NCI-H82 (cell line): Measurements from ENCODE around the gene NSMCE4A.
"Not testable (repeated sequence)": the region's sequence is repeated elsewhere in the genome, so short reads cannot be mapped to it uniquely, and the experiment has no call there.

ENCODE experiments used
- DNase-seq: peaks from one replicate; lab custom pipeline; 2025; lab: John Stamatoyannopoulos, UW

Gene NSMCE4A, protein sequence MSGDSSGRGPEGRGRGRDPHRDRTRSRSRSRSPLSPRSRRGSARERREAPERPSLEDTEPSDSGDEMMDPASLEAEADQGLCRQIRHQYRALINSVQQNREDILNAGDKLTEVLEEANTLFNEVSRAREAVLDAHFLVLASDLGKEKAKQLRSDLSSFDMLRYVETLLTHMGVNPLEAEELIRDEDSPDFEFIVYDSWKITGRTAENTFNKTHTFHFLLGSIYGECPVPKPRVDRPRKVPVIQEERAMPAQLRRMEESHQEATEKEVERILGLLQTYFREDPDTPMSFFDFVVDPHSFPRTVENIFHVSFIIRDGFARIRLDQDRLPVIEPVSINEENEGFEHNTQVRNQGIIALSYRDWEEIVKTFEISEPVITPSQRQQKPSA

DNA sequence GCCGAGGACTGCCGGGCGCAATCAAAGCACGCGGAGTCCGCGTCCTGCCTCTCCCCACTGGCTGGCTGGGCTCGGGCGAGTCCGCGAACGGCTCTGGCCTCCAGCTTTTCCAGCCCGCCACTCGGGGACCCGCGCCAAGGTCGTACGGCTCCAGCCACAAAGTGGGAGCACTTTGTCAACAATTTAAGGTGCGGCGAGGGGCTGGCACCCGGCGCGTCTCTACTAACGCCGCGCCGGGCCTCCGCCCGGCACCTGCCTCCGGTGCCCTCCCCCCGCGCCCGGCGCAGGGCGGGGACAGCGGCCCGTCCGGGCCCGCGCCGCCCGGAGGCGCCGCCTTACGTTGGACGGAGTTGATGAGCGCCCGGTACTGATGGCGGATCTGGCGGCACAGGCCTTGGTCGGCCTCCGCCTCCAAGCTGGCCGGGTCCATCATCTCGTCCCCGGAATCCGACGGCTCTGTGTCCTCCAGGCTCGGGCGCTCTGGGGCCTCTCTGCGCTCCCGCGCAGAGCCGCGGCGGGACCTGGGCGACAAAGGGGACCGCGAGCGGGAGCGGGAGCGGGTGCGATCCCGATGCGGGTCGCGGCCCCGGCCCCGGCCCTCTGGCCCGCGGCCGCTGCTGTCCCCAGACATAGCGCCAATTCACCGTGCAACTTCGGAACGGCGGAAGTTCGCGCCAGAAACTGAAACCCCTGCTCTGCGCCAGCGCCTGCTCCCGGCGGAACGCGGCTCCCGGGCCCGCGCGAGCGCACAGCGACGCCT is at the start of gene NSMCE4A:
Gene NSMCE4A (minus strand): TSS at position 683 of the 760 bp plus-strand sequence. CDS start 52 bp downstream, at position 631.
- peak; percentile 77 for DNase-seq

DNA sequence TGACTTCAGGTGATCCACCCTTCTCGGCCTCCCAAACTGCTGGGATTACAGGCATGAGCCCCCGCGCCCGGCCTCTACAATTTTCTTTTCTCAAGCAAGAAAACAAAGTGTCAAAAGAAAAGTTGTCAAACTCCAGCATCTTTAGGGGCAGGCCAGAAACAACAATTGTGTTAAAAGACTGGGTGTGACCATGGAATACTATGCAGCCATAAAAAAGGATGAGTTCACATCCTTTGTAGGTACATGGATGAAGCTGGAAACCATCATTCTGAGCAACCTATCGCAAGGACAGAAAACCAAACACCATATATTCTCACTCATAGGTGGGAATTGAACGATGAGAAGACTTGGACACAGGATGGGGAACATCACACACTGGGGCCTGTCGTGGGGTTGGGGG is 48.2 kb upstream of the NSMCE4A start:
- DNase-seq: not testable (repeated sequence)

DNA sequence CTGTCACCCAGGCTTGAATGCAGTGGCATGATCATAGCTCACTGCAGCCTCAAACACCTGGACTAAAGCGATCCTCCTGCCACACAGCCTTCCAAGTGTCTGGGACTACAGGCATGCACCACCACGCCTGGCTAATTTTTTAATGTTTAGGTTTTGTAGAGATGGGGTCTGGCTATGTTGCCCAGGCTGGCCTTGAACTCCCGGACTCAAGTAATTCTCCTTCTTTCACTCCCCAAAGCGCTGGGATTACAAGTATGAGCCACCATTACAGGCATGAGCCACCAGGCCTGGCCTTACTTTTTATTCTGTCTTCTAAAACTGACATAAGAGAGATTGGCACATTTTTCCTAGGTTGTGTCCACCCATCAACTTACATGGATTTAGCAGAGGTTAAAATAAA is 47.3 kb upstream of the NSMCE4A start:
- no peak for DNase-seq

DNA sequence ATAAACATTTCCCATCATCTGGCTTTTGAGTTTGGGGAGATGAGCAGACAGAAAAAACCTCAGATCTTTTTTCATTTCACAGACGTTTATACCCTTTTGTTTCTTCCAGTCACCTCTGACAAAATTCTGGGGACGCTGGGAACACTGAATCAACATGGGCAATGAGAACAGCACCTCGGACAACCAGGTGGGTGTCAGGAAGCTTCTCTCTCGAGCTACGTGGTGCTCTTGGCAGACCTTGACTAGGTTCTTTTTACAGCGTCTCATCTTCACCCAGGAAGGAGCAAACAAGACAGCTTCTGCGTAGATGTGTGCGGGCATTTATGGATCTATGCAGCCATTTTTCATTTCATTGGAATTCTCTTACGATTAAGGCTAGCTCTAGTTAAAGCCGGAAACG is 46.8 kb upstream of the NSMCE4A start:
- DNase-seq: no peak

DNA sequence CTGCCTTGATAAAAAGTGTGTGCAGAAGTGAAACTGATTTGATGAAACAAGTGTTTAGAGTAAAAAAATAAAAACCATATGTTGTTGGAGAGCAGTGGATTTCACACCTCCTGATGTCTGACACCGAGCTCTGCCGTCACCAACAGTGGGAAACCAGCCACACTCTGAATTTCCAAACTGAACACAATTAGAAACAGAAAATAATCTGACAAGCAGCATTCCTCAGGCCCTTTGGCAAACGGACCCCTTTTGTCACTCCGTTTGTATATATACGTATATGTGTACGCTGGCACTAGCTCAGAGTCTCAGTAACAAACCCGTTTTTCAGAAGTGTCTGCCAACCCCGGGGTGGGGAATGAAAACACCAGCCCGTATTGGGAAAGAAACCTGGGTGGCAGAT is 46.4 kb upstream of the NSMCE4A start:
- no peak for DNase-seq

DNA sequence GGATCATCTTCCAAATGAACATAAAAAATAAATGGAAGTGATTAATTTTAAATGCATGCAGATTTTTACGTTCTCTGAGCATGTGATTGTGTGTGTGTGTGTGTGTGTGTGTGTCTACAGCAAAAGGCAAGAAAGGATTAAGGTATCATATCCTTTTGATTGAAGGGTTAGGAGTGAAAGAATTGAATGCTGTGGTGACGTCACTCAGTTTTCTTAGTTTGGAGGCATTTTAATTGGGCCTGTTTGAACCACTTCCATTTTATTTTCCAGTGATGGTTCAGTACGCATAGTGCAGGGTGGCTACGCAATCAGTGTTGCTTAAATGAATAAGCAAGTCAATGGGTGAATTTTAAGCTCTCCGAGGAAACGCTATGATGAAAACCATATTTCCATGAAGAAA is 45.2 kb upstream of the NSMCE4A start:
- DNase-seq: no peak

DNA sequence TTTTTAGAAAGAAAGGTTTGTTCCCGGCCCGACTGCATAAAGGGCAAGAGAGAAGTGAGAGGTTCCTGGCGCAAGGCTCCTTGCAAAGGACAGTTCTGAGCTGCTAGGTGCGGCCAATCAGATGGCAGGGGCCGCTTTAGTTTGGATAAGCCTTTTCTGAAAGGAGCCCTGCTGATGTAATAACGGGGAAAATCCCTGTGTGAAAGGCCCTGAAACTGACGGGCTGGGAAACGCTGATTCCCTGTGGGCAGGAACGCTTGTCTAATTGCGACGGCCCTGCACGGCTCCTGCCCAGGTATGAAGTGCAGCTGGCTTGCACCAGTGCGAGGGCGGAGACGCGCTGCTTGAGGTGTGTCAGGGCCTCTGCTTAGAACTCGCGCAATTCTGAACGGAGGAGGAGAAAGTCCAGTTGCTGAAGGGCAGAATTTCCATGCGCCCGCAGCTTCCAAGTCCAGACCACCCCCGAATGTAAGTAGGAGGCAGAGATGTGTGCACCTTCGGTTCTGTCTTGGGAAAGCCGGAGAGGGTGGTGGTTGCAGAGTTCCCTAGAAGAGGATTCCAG is 44.5 kb upstream of the NSMCE4A start:
- peak; percentile 15 for DNase-seq

DNA sequence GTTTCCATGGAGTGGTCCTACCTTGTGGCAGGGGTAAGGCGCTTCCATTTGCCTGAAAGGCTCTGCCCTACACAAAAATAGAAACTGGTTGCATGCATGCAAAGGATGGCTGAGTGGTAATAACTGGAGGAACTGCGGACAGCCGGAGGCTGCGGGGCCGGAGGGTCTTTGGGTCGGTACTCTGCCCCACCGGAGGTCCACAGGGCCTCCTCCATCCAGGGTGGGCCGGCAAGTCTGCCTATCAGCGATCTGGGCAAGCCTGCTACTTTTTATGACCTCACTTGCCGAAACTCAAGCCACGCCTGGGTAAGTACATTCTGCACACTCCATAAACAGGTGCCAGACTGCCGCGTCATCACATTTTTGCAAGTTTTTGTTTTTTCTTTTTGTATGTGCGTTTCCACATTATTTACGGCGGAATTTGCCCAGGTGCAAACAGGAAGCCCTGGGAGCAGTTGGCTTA is 44.0 kb upstream of the NSMCE4A start:
- no peak for DNase-seq

DNA sequence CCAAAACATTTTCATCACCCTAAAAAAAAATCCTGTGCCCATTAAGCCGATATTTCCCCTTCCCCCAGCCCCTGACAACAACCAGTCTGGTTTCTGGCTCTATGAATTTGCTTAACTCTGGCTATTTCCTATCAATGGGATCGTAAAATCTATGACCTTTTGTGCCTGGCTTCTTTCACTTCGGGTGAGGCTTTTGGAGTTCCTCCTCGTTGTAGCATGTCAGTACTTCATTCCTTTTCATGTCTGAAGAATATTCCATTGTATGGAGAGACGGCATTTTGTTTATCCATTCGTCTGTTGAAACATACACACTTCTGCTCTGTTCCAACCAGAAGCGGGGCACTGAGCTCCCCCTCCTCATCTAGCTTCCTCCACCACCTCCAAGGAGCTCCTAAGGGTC is 43.5 kb upstream of the NSMCE4A start:
- DNase-seq: no peak

DNA sequence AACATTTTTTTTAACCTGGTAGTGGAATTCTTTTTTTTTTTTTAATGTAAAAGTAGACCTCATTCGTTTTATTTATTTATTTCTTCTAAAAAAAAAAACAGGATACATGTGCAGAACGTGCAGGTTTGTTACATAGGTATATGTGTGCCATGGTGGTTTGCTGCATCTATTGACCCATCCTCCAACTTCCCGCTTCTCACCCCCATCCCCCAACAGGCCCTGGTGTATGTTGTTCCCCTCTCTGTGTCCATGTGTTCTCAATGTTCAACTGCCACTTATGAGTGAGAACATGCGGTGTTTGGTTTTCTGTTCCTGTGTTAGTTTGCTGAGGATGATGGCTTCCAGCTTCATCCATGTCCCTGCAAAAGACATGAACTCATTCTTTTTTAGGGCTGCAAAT is 42.9 kb upstream of the NSMCE4A start:
- DNase-seq: not testable (repeated sequence)

DNA sequence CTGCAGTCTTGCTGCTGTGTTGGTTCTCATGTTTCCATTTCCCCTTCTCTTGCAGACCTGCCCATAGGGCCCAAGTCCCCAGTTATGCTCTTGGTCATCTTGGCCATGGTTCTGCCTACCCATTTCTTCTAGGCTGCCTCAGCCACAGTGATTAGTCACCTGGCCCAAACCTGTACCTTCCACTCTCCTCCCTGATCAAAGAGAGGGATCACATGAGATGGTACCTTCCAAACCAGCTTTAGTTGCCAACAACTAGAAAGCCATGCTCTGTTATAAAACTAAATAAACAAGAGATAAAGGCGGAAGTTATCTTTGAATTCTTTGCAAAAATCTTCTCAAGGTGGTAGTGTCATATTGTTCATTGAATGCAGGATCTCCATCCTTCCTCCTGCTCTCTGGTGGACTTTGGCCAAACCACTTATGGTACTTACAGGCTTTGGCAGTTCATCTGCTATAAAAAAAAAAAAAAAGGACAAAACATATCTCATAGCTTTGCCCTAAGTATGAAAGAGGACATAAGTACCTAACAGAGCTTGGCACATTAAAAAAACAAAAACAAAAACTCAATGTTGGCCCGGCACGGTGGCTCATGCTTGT is 39.7 kb upstream of the NSMCE4A start:
- no peak for DNase-seq

DNA sequence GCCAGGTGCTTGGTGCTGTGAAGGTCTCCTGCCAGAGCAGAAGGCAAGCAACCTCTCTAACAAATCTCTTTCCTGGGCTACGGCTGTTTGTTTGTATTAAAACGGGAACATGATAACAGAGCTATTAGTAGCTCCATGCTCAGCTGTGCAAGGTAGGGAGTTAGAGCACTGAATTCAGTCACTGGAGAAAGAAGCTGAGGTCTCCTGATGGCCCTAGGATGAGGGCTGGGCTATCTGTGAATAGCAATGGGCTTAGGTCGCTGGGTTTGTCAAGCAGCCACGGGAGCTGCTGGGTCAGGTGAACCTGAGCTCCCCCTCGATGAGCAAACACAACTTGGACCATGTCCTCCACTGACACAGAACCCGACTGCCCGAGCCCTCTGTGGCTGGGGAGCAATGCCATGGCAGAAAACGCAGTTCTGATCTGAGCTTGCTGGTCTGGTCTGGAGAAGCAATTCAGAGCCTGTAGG is 38.3 kb upstream of the NSMCE4A start:
- DNase-seq: no peak

DNA sequence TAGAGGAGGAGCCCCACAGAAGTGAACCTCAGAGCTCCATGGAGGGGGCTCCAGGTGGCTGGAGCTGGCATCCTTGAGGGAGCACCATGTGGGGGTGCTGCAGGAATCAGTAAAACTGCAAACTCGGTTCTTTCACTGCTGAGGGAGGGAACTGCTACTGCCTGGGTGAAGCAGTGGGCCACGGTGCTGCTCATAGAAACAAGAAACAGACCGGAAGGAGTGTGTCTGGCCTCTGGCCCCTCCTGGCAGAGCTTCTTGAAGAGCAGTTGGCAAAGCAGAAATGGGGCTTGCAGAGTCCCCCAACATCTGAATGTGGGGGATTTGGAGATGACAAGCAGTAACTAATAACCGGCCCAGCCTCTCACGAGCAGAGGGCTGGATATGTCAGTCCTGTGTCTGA is 37.7 kb upstream of the NSMCE4A start:
- DNase-seq: no peak

DNA sequence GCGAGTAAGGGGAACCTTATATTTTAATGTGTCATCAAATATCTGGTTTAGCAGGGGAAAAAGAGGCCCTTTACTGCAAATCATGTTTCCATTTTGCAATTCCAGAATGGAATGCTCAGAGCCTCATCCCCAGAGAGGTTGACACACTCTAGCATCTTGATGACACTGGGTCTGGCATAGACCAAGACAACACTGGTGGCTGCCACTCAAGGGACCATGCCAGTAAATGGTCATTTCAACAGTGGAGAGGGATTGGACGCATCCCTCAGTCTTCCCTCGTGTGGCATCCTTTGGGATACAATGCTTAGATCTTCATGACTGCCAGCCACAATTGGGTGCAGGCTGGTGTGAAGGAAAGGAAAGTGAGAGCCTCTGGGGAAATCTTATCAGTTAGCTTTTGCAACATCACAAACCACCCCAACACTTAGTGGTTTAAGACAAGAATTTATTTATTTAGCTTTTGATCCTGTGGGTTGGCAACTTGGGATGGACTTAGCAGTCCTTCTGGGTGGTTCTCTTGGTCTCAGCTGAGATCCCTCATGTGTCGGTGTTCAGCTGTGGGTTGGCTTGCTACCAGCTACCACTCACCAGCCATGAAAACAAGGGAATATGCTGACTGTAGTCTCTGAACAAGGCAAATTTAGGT is 35.5 kb upstream of the NSMCE4A start:
- DNase-seq: no peak

DNA sequence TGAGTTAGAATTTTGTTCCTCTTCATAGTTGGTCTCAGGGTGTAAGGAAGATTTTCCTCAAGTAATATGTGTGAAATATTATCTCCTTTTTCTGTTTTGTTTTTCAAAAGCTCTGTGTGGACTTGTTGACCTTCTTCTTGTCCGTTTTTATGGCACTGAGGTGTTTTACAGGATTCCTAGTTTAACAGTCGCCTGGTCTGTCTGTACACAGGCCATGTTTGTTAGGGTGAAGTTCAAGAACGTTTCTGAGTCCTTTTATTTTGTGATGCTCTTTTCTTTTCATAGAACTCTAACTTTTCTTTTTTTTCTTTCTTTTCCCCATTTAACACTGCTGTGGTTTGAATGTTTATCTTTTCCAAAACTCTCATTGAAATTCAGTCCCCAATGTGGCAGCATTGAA is 32.4 kb upstream of the NSMCE4A start:
- DNase-seq: no peak

DNA sequence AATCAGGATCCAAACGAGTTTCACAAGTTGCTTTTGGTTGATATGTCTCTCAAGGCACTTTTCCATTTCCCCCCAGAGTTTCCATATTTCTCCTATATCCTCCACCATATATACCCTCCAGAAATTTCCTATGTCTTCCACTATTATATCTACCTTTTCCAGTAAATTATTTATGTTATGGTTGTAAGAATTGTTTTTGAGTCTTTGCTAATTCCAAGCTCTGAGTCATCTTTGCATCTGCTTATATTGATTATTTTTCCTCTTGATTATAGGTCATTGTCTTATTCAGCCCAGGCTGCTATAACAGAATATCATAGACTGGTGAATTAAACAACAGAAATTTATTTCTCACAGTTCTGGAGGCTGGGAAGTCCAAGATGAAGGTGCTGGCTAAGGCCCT is 26.7 kb upstream of the NSMCE4A start:
- no peak for DNase-seq

DNA sequence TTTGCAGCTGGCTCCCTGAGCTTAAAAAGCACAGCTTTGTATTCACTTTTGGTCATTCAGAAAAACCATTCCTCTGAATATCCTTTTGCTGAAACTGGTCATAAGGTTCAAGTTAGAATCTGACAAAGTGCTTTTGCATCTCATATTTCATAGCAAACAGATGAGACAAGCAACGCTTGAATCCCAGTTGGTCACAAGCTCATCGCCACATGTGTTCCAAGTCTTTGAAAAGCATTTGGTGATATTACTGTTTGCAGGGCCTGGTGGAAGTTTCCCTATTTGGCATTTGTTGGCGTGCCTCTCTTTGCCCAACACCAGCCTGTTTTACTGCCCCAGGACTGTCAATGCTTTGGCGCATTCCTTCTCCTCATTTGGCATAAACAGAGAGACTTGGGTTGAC is 24.3 kb upstream of the NSMCE4A start:
- DNase-seq: no peak

DNA sequence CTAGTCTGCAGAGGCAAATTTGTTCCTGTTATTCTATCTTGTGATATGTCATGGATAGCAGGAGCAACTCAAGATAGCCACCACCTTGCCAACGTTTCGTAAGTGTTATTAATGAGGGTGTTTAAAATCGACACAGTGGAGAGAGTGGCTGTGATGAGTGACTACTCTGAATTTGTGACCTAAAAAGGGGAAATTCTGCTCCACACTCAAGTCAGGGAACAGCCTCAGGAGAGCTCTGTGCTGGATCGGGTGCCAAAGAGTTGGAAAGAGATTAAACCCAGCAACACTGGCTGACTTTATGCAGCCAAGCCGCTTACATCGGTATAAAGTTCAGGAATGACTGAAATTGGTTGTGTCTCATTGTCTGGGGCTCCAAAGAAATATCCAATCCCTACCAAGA is 23.4 kb upstream of the NSMCE4A start:
- no peak for DNase-seq

DNA sequence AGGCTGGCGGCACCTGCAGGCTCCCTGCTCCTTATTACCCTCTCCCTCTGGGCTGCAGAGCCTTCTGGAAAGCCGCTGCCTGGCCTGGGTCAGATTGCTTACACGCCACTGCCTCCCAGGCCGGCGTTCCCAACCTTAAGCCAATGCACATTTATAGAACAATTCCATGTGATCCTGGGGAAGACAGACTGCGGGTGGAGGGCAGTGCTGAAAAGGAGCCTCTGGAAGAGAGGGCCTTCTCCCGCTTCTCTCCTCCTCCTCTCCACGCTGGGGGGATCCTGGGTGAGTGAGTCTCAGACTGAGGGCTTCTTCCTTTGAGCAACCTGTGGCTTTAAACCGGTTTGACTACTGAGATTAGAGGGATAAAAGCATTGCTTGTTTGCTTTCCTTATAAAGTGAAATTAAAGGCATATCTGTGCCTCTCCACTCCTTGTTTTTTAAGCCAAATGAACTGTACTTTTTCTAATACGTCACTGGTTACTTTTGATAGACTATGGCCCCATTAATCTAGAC is 19.5 kb upstream of the NSMCE4A start:
- DNase-seq: no peak

DNA sequence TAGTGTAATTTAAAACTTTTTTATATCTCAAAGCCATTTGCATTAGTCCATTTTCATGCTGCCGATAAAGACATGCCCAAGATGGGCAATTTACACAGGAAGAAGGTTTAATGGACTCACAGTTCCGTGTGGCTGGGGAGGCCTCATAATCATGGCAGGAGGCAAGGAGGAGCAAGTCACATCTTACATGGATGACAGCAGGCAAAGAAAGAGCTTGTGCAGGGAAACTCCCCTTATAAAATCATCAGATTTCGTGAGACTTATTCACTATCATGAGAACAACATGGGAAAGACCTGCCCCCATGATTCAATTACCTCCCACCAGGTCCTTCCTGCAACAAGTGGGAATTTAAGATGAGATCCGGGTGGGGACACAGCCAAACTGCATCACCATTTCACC is 16.7 kb upstream of the NSMCE4A start:
- DNase-seq: not testable (repeated sequence)

DNA sequence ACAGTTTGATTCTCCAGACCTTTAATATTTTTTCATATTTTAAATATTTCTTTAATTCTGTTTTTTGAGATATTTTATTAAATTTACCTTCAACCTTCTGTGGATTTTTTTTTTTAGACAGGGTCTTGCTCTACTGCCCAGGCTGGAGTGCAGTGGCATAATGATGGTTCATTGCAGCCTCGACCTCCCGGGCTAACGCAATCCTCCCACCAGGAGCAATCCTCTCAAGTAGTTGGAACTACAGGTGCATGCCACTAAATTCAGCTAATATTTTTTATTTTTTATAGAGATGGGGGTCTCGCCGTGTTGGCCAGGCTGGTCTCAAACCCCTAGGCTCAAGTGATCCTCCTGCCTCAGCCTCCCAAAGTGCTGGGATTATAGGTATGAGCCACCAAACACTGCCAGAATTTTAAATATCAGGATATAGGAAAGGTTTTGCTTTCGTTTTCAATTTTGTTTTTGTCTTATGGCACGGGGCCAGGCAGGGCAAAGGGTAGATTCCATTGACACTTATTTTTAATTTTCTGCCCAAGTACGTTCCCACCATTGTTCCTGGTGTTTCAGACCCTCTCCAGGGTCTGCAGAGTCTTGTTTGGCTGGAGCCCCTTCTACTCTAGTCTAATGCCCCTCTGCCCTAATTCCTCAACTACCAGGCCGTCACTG is 15.1 kb upstream of the NSMCE4A start:
- no peak for DNase-seq
